ENCODE data around the gene TNFRSF12A.

The TNFRSF12A gene

DNA sequence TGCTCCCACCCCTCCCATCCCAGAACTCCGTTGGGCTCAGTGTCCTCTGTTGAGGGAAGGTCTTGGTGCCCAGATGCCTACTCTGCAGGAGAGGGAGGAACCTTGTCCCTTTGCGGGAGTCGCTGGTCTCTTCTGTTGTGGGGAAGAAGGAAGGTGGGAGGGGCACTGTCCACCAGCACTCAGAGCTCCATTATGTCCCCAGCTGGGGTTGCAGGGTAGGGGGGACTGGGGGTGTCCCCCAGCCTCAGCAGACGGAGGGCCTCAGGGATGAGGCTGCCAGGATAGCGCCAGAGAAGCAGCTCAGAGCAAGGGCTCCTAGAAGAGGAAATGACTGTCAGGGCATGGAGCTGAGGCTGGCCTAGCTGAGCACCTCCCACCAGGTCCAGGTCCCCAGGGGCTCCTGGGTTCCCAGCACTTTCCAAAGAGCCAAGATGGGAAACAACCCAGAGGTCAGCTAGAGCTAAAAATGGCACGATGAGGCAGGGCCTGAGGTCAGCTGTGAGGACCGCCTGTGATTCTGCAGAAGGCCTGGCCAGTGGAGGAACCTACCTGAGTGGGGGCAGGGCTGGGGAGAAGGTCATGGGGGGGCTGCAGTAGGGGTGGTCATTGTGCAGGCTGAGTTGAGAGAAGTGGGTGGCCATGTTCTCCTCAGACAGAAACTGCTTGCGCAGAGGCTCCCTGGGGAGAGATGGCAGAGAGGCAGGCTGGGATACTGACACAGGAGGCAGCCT, 2.7 kb downstream of the TNFRSF12A start (continued):
- TF ChIP-seq BCL11A (tag by site-specific recombination; IDR thresholded peaks at IDR 0.05; ENCODE audit: low read depth) (peak; percentile 52; the same call in 1 of the 2 replicates), ZBTB17 (tag by site-specific recombination; IDR thresholded peaks at IDR 0.05) (0 out of 2 replicates have a peak, but pooled peaks have one; percentile 0), RBAK (tag by site-specific recombination; IDR thresholded peaks at IDR 0.05) (no peak), ZNF610 (tag by site-specific recombination; IDR thresholded peaks at IDR 0.05; ENCODE audit: borderline replicate concordance) (no peak), GLIS2 (tag by site-specific recombination; IDR thresholded peaks at IDR 0.05) (peak; percentile 71), ZNF548 (tag by site-specific recombination; IDR thresholded peaks at IDR 0.05) (no peak), ZNF76 (tag by site-specific recombination; IDR thresholded peaks at IDR 0.05; ENCODE audit: borderline replicate concordance, low read depth) (peak; percentile 91; the same call in 1 of the 2 replicates)
- TF ChIP-seq, protein P1, sequence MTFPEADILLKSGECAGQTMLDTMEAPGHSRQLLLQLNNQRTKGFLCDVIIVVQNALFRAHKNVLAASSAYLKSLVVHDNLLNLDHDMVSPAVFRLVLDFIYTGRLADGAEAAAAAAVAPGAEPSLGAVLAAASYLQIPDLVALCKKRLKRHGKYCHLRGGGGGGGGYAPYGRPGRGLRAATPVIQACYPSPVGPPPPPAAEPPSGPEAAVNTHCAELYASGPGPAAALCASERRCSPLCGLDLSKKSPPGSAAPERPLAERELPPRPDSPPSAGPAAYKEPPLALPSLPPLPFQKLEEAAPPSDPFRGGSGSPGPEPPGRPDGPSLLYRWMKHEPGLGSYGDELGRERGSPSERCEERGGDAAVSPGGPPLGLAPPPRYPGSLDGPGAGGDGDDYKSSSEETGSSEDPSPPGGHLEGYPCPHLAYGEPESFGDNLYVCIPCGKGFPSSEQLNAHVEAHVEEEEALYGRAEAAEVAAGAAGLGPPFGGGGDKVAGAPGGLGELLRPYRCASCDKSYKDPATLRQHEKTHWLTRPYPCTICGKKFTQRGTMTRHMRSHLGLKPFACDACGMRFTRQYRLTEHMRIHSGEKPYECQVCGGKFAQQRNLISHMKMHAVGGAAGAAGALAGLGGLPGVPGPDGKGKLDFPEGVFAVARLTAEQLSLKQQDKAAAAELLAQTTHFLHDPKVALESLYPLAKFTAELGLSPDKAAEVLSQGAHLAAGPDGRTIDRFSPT (tag by site-specific recombination; IDR thresholded peaks at IDR 0.05): 0 out of 2 replicates have a peak, but pooled peaks have one; percentile 68
- TF ChIP-seq, protein P2, sequence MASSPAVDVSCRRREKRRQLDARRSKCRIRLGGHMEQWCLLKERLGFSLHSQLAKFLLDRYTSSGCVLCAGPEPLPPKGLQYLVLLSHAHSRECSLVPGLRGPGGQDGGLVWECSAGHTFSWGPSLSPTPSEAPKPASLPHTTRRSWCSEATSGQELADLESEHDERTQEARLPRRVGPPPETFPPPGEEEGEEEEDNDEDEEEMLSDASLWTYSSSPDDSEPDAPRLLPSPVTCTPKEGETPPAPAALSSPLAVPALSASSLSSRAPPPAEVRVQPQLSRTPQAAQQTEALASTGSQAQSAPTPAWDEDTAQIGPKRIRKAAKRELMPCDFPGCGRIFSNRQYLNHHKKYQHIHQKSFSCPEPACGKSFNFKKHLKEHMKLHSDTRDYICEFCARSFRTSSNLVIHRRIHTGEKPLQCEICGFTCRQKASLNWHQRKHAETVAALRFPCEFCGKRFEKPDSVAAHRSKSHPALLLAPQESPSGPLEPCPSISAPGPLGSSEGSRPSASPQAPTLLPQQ (tag by site-specific recombination; IDR thresholded peaks at IDR 0.05): no peak
- TF ChIP-seq, protein P3, sequence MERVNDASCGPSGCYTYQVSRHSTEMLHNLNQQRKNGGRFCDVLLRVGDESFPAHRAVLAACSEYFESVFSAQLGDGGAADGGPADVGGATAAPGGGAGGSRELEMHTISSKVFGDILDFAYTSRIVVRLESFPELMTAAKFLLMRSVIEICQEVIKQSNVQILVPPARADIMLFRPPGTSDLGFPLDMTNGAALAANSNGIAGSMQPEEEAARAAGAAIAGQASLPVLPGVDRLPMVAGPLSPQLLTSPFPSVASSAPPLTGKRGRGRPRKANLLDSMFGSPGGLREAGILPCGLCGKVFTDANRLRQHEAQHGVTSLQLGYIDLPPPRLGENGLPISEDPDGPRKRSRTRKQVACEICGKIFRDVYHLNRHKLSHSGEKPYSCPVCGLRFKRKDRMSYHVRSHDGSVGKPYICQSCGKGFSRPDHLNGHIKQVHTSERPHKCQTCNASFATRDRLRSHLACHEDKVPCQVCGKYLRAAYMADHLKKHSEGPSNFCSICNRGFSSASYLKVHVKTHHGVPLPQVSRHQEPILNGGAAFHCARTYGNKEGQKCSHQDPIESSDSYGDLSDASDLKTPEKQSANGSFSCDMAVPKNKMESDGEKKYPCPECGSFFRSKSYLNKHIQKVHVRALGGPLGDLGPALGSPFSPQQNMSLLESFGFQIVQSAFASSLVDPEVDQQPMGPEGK (tag by site-specific recombination; IDR thresholded peaks at IDR 0.05): 0 out of 2 replicates have a peak, but pooled peaks have one; percentile 32
- TF ChIP-seq, protein P4, sequence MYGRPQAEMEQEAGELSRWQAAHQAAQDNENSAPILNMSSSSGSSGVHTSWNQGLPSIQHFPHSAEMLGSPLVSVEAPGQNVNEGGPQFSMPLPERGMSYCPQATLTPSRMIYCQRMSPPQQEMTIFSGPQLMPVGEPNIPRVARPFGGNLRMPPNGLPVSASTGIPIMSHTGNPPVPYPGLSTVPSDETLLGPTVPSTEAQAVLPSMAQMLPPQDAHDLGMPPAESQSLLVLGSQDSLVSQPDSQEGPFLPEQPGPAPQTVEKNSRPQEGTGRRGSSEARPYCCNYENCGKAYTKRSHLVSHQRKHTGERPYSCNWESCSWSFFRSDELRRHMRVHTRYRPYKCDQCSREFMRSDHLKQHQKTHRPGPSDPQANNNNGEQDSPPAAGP (tag by site-specific recombination; IDR thresholded peaks at IDR 0.05): no peak

DNA sequence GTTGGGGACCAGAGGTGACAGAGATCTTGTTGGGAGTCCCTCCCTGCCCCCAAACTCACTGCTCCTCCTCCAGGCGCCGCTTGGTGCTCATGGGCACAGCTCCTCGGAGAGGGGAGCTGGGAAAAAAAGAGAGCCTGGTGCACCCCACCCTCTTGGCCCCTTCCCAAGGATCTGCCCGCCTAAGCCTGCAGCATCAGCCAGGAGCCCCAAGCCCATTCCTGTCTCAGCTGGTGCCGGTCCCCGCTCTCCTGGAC, 3.2 kb downstream of the TNFRSF12A start:
- Histone ChIP-seq H3K27ac (ENCODE audit: extremely low read depth, low read depth, low read length) (peak overlapping the region; percentile 85; the same call in 1 of the 2 replicates), H3K9me3 (ENCODE audit: control insufficient read depth, insufficient read depth, low read depth, low read length) (no peaks in the 10 kb centered on the region), H3K4me3 (ENCODE audit: low read depth, low read length) (peak overlapping the region; percentile 72), H3K4me1 (ENCODE audit: control insufficient read depth, insufficient read depth, low read length) (peaks cover 25% of the 10 kb centered on the region), H3K36me3 (ENCODE audit: control insufficient read depth in 2 of 2, insufficient read depth in 1 of 2, low read length in 2 of 2) (peaks cover 0 to 22% of the 10 kb centered on the region in 2 experiments; a peak in 1 of 3 replicates)
- ChIA-PET CTCF (interaction anchor here (0.6 to 4.1 kb wide), 4 partner anchors 8 to 1922 kb away, joined by 3 to 41 read pairs (median 4); no protein-coding TSS in a partner anchor), POLR2A (interaction anchor here (0.6 to 11.9 kb wide), 11 partner anchors 9 to 488 kb away, joined by 3 to 247 read pairs (median 4); partner anchors contain the start of gene PKMYT1)
- TF ChIP-seq ZXDB (tag by site-specific recombination; IDR thresholded peaks at IDR 0.05): 0 out of 2 replicates have a peak, but pooled peaks have one; percentile 0
- TF ChIP-seq PRDM1 (tag by site-specific recombination; IDR thresholded peaks at IDR 0.05): no peak
- TF ChIP-seq IKZF3 (tag by site-specific recombination; IDR thresholded peaks at IDR 0.05): peak; percentile 73
- TF ChIP-seq ZEB2 (tag by site-specific recombination; IDR thresholded peaks at IDR 0.05): no peak
- peak; percentile 6 for TF ChIP-seq ZNF76 (tag by site-specific recombination; IDR thresholded peaks at IDR 0.05; ENCODE audit: borderline replicate concordance, low read depth)
- no peak for TF ChIP-seq ZNF670 (tag by site-specific recombination; IDR thresholded peaks at IDR 0.05; ENCODE audit: low read depth)
- no peak for TF ChIP-seq ZNF555 (tag by site-specific recombination; conservative IDR thresholded peaks at IDR 0.05)
- TF ChIP-seq ZNF600 (tag by site-specific recombination; IDR thresholded peaks at IDR 0.05): no peak
- TF ChIP-seq ZNF843 (tag by site-specific recombination; IDR thresholded peaks at IDR 0.05): no peak
- TF ChIP-seq, protein P5, sequence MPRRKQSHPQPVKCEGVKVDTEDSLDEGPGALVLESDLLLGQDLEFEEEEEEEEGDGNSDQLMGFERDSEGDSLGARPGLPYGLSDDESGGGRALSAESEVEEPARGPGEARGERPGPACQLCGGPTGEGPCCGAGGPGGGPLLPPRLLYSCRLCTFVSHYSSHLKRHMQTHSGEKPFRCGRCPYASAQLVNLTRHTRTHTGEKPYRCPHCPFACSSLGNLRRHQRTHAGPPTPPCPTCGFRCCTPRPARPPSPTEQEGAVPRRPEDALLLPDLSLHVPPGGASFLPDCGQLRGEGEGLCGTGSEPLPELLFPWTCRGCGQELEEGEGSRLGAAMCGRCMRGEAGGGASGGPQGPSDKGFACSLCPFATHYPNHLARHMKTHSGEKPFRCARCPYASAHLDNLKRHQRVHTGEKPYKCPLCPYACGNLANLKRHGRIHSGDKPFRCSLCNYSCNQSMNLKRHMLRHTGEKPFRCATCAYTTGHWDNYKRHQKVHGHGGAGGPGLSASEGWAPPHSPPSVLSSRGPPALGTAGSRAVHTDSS (tag by site-specific recombination; IDR thresholded peaks at IDR 0.05): peak; percentile 6; the same call in 1 of the 2 replicates
- no peak for TF ChIP-seq ZNF585B (tag by site-specific recombination; IDR thresholded peaks at IDR 0.05)
- TF ChIP-seq, protein P6, sequence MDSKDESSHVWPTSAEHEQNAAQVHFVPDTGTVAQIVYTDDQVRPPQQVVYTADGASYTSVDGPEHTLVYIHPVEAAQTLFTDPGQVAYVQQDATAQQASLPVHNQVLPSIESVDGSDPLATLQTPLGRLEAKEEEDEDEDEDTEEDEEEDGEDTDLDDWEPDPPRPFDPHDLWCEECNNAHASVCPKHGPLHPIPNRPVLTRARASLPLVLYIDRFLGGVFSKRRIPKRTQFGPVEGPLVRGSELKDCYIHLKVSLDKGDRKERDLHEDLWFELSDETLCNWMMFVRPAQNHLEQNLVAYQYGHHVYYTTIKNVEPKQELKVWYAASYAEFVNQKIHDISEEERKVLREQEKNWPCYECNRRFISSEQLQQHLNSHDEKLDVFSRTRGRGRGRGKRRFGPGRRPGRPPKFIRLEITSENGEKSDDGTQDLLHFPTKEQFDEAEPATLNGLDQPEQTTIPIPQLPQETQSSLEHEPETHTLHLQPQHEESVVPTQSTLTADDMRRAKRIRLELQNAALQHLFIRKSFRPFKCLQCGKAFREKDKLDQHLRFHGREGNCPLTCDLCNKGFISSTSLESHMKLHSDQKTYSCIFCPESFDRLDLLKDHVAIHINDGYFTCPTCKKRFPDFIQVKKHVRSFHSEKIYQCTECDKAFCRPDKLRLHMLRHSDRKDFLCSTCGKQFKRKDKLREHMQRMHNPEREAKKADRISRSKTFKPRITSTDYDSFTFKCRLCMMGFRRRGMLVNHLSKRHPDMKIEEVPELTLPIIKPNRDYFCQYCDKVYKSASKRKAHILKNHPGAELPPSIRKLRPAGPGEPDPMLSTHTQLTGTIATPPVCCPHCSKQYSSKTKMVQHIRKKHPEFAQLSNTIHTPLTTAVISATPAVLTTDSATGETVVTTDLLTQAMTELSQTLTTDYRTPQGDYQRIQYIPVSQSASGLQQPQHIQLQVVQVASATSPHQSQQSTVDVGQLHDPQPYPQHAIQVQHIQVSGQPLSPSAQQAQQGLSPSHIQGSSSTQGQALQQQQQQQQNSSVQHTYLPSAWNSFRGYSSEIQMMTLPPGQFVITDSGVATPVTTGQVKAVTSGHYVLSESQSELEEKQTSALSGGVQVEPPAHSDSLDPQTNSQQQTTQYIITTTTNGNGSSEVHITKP (tag by site-specific recombination; IDR thresholded peaks at IDR 0.05): peak; percentile 60
- peak; percentile 9; the same call in 1 of the 2 replicates for TF ChIP-seq BCL11A (tag by site-specific recombination; IDR thresholded peaks at IDR 0.05; ENCODE audit: low read depth)
